Activated CD4-positive, alpha-beta memory T cell treated with anti-CD3 and anti-CD28 coated beads, Interleukin-2, amount 10 ng/mL, durations not matched to agents 7 days and 5 days (primary cell): Measurements from ENCODE around the gene TRPM3. TPM values are rescaled to one million over a fixed set of nuclear protein-coding genes. Genes with fewer than 3 reads are reported as not detected.
"Not testable (repeated sequence)": the region's sequence is repeated elsewhere in the genome, so short reads cannot be mapped to it uniquely, and the experiment has no call there.

Experiments used
- CTCF ChIA-PET: fragments of 350-600 bp; sonication (Branson Sonifier 250); formaldehyde crosslinking; loops from one replicate; lab custom pipeline; 2021; ENCODE audit warnings: antibody characterized with exemption, inconsistent platforms; lab: Charles Lee
- POLR2A ChIA-PET: fragments of 350-600 bp; sonication (Branson Sonifier 250); formaldehyde crosslinking; loops from one replicate; lab custom pipeline; 2021; ENCODE audit warnings: antibody characterized with exemption; lab: Charles Lee
- DNase-seq: peaks from one replicate; pipeline ENCODE4 v3.0.0-alpha.2; 2020
- H3K27ac Mint-ChIP-seq: one replicate; pipeline ENCODE4 v1.8.0; 2021; ENCODE audit warnings: mild to moderate bottlenecking, mixed read lengths
- H3K27me3 Mint-ChIP-seq: one replicate; pipeline ENCODE4 v1.8.0; 2021; ENCODE audit warnings: mixed read lengths
- H3K36me3 Mint-ChIP-seq: one replicate; pipeline ENCODE4 v1.8.0; 2021; ENCODE audit warnings: low read depth, mixed read lengths
- H3K4me1 Mint-ChIP-seq: one replicate; pipeline ENCODE4 v1.8.0; 2021; ENCODE audit warnings: mixed read lengths
- H3K4me3 Mint-ChIP-seq: one replicate; pipeline ENCODE4 v1.8.0; 2021; ENCODE audit warnings: mild to moderate bottlenecking, mixed read lengths
- H3K9me3 Mint-ChIP-seq: one replicate; pipeline ENCODE4 v1.8.0; 2021; ENCODE audit warnings: mixed read lengths
- total RNA-seq, 2 experiments: library from RNA; stranded (reverse); gene quantifications; one replicate each; pipeline ENCODE4 v1.2.3, GENCODE V29; 2021

TRPM3 gene
- total RNA-seq, 2 experiments from 2014 or later, result not detected

DNA sequence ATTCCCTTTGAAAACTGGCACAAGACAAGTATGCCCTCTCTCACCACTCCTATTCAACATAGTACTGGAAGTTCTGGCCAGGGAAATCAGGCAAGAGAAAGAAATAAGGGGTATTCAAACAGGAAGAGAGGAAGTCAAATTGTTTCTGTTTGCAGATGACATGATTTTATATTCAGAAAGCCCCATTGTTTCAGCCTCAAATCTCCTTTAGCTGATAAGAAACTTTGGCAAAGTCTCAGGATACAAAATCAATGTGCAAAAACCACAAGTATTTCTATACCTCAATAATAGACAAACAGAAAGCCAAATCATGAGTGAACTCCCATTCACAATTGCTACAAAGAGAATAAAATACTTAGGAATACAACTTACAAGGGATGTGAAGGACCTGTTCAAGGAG, 476.8 kb downstream of the TRPM3 start:
- H3K4me1 Mint-ChIP-seq, H3K36me3 Mint-ChIP-seq, H3K27ac Mint-ChIP-seq, DNase-seq, CTCF ChIA-PET, POLR2A ChIA-PET, H3K9me3 Mint-ChIP-seq, H3K4me3 Mint-ChIP-seq: not testable (repeated sequence)
- H3K27me3 Mint-ChIP-seq, result peaks cover 12% of the 10 kb centered on the region

DNA sequence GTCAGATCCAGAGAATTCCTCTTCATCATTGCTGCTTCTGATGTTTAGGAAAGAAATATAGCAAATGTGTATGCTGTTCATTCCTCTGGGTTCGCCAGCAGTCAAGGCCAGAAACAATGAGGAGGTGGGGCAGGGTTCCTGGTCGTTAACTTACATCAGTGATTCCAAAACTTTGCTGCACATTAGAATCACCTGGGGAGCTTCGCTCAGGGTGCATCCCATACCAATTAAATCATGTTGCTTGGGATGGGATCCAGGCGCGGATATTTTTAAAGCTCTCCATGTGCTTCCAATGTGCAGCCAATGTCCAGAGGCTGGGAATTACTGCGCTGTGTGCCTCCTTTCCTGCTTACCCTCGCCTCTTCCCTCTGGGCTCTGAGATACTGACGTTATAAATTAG, 479.1 kb downstream of the TRPM3 start:
- Mint-ChIP-seq H3K4me3 (no peak overlapping the region), H3K36me3 (no peaks in the 10 kb centered on the region), H3K4me1 (no peaks in the 10 kb centered on the region), H3K27me3 (peaks cover 9% of the 10 kb centered on the region), H3K9me3 (no peaks in the 10 kb centered on the region), H3K27ac (no peak overlapping the region)
- no peak for DNase-seq
- POLR2A ChIA-PET, result no interaction called here
- CTCF ChIA-PET, result no interaction called here

DNA sequence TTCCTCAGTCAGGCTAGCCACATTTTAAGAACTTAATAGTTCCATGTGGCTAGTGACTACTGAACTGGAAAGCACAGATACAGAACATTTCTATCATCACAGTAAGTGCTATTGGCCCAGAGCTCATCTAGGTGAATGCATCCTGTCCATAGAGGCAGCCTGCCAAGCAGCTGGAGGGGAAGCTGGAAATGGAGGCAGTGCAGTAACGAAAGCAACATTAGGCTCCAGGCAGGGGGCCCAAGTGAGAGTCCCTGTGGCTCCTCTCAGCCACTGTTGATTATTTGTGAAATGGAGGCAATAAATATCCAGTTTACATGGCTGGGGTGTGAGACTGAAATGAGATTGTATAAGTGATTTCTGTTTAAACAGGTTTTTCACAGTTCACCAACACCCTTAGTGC, 479.8 kb downstream of the TRPM3 start:
- no peak for DNase-seq

DNA sequence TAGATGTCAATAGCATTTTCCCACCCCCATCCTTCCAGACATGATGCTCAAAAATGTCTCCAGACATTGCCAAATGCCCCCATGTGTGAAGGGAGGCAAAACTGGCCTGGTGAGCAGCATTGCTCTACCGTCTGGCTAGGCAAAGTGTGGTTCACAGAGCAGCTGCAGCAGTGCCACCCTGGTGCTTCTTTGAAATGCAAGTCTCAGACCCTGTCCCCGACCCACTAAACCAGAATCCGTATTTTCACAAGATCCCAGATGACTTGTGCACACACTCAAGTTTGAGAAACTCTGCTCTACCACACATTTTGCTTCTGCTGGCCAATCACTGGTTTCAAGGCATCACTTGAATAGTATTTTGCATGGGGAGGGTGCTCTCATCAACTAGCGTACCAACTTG, 480.4 kb downstream of the TRPM3 start:
- H3K4me1 Mint-ChIP-seq, result no peaks in the 10 kb centered on the region
- POLR2A ChIA-PET, result no interaction called here
- no peak overlapping the region for H3K4me3 Mint-ChIP-seq
- CTCF ChIA-PET, result interaction anchor here (1.1 to 3.0 kb wide), 6 partner anchors 10 to 644 kb away, joined by 3 to 15 read pairs (median 4); no protein-coding TSS in a partner anchor
- H3K27ac Mint-ChIP-seq, result no peak overlapping the region
- H3K36me3 Mint-ChIP-seq, result no peaks in the 10 kb centered on the region
- DNase-seq, result no peak
- H3K9me3 Mint-ChIP-seq, result no peaks in the 10 kb centered on the region
- H3K27me3 Mint-ChIP-seq, result peaks cover 11% of the 10 kb centered on the region

More for the DNA sequence above, 479.8 kb downstream of the TRPM3 start:
- H3K36me3 Mint-ChIP-seq, result no peaks in the 10 kb centered on the region
- ChIA-PET CTCF (interaction anchor here (1.1 kb wide), 1 partner anchor 11 kb away, joined by 3 read pairs; no protein-coding TSS in a partner anchor), POLR2A (no interaction called here)
- no peaks in the 10 kb centered on the region for H3K9me3 Mint-ChIP-seq
- H3K27me3 Mint-ChIP-seq, result peaks cover 9% of the 10 kb centered on the region
- H3K27ac Mint-ChIP-seq, result no peak overlapping the region
- H3K4me1 Mint-ChIP-seq, result no peaks in the 10 kb centered on the region
- H3K4me3 Mint-ChIP-seq, result no peak overlapping the region

DNA sequence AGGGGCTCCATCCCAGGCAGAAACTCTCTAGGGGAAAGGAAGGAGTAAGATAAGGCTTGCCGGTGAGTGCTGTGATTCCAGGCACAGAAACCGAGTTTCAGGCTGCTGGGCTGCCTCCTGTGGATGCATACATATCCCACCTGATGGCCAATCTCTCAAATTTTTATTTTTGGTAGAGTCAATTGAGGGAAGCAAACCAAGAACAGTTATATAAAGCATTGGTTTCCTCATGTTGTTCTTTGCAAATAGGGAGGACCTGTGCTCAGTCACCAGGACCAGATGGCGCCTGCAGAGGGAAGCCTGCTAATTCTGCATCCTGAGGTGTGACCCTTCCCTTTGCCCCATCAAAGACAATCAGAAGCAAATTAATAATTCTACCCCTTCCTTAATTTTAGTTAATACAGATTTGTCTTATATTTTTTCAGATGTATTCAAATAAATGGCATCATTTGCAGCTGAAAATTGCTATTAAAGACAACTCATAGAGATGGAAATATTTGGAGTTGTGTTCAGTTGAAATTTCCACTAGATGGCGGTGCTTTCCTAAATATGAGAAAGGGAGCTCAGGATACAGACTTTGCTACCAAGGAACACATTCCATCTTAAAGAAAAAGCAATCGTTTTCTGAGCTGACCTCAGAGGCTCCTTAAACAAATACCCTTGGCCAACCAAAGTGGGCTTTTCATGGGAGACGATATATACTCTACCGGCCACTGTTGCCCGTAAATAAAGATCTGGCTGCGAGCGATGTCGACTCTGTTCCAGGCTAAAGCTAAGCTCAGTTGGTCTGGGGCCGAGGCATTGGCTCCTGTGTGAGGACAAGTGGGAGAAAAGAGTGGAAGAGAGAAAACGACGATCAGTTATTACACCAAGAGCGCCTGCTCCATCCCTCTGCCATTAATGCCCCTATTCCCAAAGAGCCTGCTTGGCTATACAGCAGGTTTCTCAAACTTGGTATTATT, 481.3 kb downstream of the TRPM3 start:
- ChIA-PET POLR2A (no interaction called here), CTCF (interaction anchor here (0.7 to 3.0 kb wide), 17 partner anchors 8 to 645 kb away, joined by 3 to 15 read pairs (median 3); no protein-coding TSS in a partner anchor)
- no peak overlapping the region for H3K4me3 Mint-ChIP-seq
- H3K4me1 Mint-ChIP-seq, result no peaks in the 10 kb centered on the region
- no peaks in the 10 kb centered on the region for H3K9me3 Mint-ChIP-seq
- H3K27ac Mint-ChIP-seq, result no peak overlapping the region
- H3K27me3 Mint-ChIP-seq, result peaks cover 11% of the 10 kb centered on the region
- DNase-seq, result no peak
- H3K36me3 Mint-ChIP-seq, result no peaks in the 10 kb centered on the region

DNA sequence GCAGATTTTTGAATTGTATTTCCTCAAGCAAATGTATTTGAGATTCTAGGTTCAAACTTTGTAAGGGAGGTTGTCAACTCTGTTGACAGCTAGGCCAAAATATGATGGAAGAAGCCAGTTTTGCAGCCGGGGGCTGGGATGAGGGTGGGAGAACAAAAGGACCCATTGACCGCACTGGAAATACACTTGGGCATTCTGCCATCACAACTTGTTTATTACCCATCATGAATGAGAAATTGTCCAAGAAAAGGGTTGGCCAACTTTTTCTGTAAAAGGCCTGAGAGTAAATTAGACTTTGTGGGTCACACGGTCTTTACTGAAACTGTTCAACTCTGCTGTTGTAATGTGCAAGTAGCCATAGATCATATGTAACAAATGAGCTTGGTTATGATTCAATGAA, 485.6 kb downstream of the TRPM3 start:
- POLR2A ChIA-PET, result no interaction called here
- no peak overlapping the region for H3K4me3 Mint-ChIP-seq
- H3K27ac Mint-ChIP-seq, result no peak overlapping the region
- CTCF ChIA-PET, result interaction anchor here (0.6 kb wide), 1 partner anchor 1787 kb away, joined by 3 read pairs; no protein-coding TSS in a partner anchor
- no peaks in the 10 kb centered on the region for H3K4me1 Mint-ChIP-seq
- H3K36me3 Mint-ChIP-seq, result no peaks in the 10 kb centered on the region
- DNase-seq, result no peak
- no peaks in the 10 kb centered on the region for H3K9me3 Mint-ChIP-seq
- peaks cover 4% of the 10 kb centered on the region for H3K27me3 Mint-ChIP-seq

DNA sequence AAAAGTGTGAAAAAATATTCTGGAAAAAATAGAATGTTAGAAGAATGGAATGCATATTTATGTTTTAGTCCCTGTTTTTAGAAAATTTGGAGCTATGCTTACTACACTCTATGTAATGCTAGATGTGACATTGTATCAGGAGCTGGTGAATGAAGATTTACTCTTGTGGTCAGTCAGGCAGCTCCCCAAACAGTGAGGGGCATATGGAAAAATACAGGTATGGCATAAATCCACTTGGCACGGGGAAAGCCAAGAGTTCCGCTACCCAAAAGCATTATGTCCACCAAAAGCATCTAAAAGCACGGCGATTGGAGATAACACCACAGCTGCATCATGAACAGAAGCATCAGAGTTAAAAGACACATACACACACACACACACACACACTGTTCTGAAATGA, 486.7 kb downstream of the TRPM3 start:
- Mint-ChIP-seq H3K27me3 (peaks cover 4% of the 10 kb centered on the region), H3K36me3 (no peaks in the 10 kb centered on the region), H3K4me3 (no peak overlapping the region), H3K27ac (no peak overlapping the region), H3K9me3 (no peaks in the 10 kb centered on the region), H3K4me1 (peaks cover 2% of the 10 kb centered on the region)
- POLR2A ChIA-PET, result no interaction called here
- no peak for DNase-seq
- CTCF ChIA-PET, result no interaction called here

DNA sequence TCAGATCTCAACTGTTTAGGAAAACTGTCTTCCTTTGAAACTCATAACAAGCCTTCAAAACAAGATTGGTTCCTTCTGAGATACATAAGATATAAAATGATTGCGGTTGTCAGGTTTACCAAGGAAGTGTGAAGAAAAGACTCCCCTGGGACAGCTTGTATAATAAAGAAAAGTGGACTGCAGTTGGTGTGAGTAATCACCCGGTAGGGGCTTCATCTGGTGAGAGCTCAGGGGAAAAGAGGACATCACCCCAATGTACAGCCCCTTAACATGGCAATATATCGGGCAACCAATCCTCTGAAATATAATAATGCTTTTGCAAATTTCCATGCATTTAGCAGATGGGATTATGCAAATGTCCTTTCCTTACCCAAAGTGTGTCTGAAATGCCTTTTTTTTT, 490.4 kb downstream of the TRPM3 start:
- Mint-ChIP-seq H3K4me1 (peaks cover 3% of the 10 kb centered on the region), H3K4me3 (no peak overlapping the region), H3K27ac (no peak overlapping the region), H3K27me3 (peaks cover 6% of the 10 kb centered on the region), H3K36me3 (no peaks in the 10 kb centered on the region), H3K9me3 (no peaks in the 10 kb centered on the region)
- no peak for DNase-seq
- CTCF ChIA-PET, result interaction anchor here (0.7 to 1.6 kb wide), 5 partner anchors 9 to 652 kb away, joined by 3 to 5 read pairs (median 4); no protein-coding TSS in a partner anchor
- POLR2A ChIA-PET, result interaction anchor here (1.5 kb wide), 1 partner anchor 212 kb away, joined by 3 read pairs; no protein-coding TSS in a partner anchor

DNA sequence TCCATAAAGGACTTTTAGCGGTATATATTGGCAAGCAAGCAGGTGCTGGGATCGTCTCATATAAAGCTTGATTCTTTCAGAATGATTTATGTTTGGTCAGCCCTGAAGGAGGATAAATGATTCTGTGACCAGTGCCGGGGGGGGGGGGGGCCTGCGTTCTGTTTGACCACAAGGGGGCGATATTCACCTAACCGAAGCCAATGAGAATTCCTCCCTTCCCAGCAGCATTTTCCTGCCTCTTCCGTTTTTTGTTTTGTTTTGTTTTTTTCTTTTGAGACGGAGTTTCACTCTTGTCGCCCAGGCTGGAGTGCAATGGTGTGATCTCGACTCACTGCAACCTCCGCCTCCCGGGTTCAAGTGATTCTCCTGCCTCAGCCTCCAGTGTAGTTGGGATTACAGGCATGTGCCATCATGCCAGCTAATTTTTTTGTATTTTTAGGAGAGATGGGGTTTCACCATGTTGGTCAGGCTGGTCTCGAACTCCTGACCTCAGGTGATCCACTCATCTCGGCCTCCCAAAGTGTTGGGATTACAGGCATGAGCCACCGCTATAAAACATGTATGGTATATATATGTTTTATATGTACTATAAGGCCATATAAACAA, 492.2 kb downstream of the TRPM3 start:
- H3K27me3 Mint-ChIP-seq, result peaks cover 12% of the 10 kb centered on the region
- H3K27ac Mint-ChIP-seq, CTCF ChIA-PET, POLR2A ChIA-PET, H3K4me1 Mint-ChIP-seq, H3K36me3 Mint-ChIP-seq, H3K9me3 Mint-ChIP-seq, DNase-seq, H3K4me3 Mint-ChIP-seq: not testable (repeated sequence)

DNA sequence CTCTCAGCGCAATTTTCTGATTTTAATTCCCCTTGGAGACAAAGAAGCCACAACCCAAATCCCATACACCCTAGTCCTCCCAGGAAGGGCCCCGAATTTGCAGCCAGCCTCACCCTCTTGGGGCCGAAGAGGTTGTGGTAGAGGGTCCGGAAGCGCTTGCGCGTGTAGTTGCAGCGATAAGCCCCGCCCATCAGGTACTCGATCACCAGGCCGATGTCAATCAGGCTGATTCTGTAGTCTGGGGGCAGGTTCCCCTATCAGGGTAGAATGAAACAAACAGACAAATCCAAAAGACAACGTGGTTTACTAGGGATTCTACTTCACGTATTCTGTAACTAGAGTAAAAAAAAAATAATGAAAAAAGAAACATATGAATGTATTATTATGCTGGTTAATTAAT, 496.3 kb downstream of the TRPM3 start:
- CTCF ChIA-PET, result interaction anchor here (0.9 kb wide), 1 partner anchor 513 kb away, joined by 3 read pairs; no protein-coding TSS in a partner anchor
- POLR2A ChIA-PET, result no interaction called here
- no peaks in the 10 kb centered on the region for H3K36me3 Mint-ChIP-seq
- no peak overlapping the region for H3K27ac Mint-ChIP-seq
- H3K4me1 Mint-ChIP-seq, result peaks cover 3% of the 10 kb centered on the region
- peaks cover 12% of the 10 kb centered on the region for H3K27me3 Mint-ChIP-seq
- no peak for DNase-seq
- H3K4me3 Mint-ChIP-seq, result no peak overlapping the region
- H3K9me3 Mint-ChIP-seq, result no peaks in the 10 kb centered on the region

DNA sequence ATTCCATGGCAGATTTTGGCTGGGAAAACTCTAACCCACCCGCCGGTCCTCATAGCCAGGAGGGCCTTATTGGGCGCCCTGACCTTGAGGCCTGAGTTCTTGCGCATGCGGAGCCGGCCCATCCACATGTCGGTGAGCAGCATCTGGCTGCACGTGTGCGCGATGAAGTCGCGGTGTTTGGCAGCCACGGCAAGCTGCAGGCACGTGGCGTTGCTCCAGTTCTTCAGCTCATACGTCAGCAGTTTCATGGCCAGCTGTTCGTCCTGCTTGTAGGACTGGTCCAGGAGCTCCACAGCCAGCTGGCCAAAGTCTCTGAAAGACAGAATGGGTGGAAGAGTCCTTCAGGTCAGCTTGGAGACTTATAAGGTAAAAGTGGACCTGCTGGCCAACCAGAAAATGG, 502.6 kb downstream of the TRPM3 start:
- Mint-ChIP-seq H3K4me1 (no peaks in the 10 kb centered on the region), H3K27me3 (peaks cover 7% of the 10 kb centered on the region), H3K4me3 (no peak overlapping the region), H3K9me3 (no peaks in the 10 kb centered on the region), H3K36me3 (no peaks in the 10 kb centered on the region), H3K27ac (no peak overlapping the region)
- POLR2A ChIA-PET, result no interaction called here
- CTCF ChIA-PET, result no interaction called here
- DNase-seq, result no peak

DNA sequence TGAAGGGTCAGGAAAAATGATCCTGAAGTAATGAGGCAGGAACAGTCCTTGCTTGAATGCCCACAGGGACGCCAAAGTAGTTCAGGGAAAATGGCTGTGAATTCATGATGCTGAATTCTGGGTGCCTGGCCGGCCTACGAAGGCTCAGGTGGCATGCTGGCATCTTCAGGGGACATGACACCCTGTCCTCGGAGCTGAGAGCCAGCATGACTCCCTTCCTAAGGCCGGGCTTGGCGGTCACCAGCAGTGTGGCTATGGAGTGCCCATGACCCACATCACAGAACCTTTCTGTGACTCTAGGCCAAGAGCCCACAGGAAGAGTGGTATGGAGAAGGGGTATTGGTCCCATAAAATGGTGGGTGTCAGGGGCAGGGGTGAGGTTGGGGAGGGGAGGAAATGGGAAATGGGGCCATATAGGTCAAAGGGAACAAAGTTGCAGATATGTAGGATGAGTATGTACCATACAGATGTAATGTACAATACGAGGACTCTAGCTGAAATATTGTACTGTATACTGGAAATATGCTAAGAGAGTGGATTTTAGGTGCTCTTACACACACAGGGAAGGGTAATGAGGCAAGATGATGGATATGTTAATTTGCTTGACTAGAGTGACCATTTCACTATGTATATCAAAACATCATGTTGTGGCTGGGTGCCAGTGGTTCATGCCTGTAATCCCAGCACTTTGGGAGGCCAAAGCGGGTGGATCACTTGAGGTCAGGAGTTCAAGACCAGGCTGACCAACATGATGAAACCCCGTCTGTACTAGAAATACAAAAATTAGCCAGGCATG, 504.2 kb downstream of the TRPM3 start:
- ChIA-PET POLR2A (no interaction called here), CTCF (no interaction called here)
- no peaks in the 10 kb centered on the region for H3K4me1 Mint-ChIP-seq
- no peak overlapping the region for H3K4me3 Mint-ChIP-seq
- H3K9me3 Mint-ChIP-seq, result no peaks in the 10 kb centered on the region
- H3K27me3 Mint-ChIP-seq, result peaks cover 5% of the 10 kb centered on the region
- no peaks in the 10 kb centered on the region for H3K36me3 Mint-ChIP-seq
- H3K27ac Mint-ChIP-seq, result no peak overlapping the region
- DNase-seq, result no peak
